ENCODE data around the gene CALD1.

CALD1 gene

GRCh38 chr7:134905375-134905774 is 125.9 kb downstream of the CALD1 start:
- Histone ChIP-seq H3K4me1 (ENCODE audit: control insufficient read depth, low read length) (peaks cover 4% of the 10 kb centered on the region), H3K4me3 (ENCODE audit: low read length) (no peak overlapping the region), H3F3A (ENCODE audit: control insufficient read depth, insufficient read depth) (no peaks in the 10 kb centered on the region), H3K79me2 (ENCODE audit: control insufficient read depth, low read length) (no peaks in the 10 kb centered on the region), H3K4me2 (ENCODE audit: low read length) (no peak overlapping the region), H4K20me1 (ENCODE audit: control insufficient read depth, insufficient read depth, low read depth, low read length) (no peaks in the 10 kb centered on the region), H3K27ac (ENCODE audit: low read depth, low read length) (no peak overlapping the region), H3K27me3 (ENCODE audit: control insufficient read depth, low read length) (0 out of 2 replicates have a peak, but pooled peaks cover 2% of the 10 kb centered on the region), H3K9me2 (replicated peaks; ENCODE audit: control insufficient read depth, low read length) (no peaks in the 10 kb centered on the region), H3K36me3 (ENCODE audit: control insufficient read depth, low read length) (no peaks in the 10 kb centered on the region), H3K9me3 (ENCODE audit: control insufficient read depth, insufficient read depth, low read length) (no peaks in the 10 kb centered on the region)
- TF ChIP-seq EZH2phosphoT487 (IDR thresholded peaks at IDR 0.05; ENCODE audit: borderline replicate concordance, low read length) (no peak), CTCF (IDR thresholded peaks at IDR 0.05; ENCODE audit: low read depth, low read length, poor library complexity, severe bottlenecking) (no peak)

- Histone ChIP-seq H3K9me2 (replicated peaks; ENCODE audit: control insufficient read depth, low read length) (no peaks in the 10 kb centered on the region), H3K27ac (ENCODE audit: low read depth, low read length) (no peak overlapping the region), H3F3A (ENCODE audit: control insufficient read depth, insufficient read depth) (no peaks in the 10 kb centered on the region), H3K27me3 (ENCODE audit: control insufficient read depth, low read length) (0 out of 2 replicates have a peak, but pooled peaks cover 2% of the 10 kb centered on the region), H3K79me2 (ENCODE audit: control insufficient read depth, low read length) (no peaks in the 10 kb centered on the region), H3K4me1 (ENCODE audit: control insufficient read depth, low read length) (no peaks in the 10 kb centered on the region), H4K20me1 (ENCODE audit: control insufficient read depth, insufficient read depth, low read depth, low read length) (no peaks in the 10 kb centered on the region), H3K4me3 (ENCODE audit: low read length) (no peak overlapping the region), H3K4me2 (ENCODE audit: low read length) (no peak overlapping the region), H3K9me3 (ENCODE audit: control insufficient read depth, insufficient read depth, low read length) (no peaks in the 10 kb centered on the region), H3K36me3 (ENCODE audit: control insufficient read depth, low read length) (no peaks in the 10 kb centered on the region)
- TF ChIP-seq EZH2phosphoT487 (IDR thresholded peaks at IDR 0.05; ENCODE audit: borderline replicate concordance, low read length) (no peak), CTCF (IDR thresholded peaks at IDR 0.05; ENCODE audit: low read depth, low read length, poor library complexity, severe bottlenecking) (no peak)
Measured at GRCh38 chr7:134907000-134907399, 127.6 kb downstream of the CALD1 start.

- Histone ChIP-seq H3K27ac (ENCODE audit: low read depth, low read length) (no peak overlapping the region), H3K9me3 (ENCODE audit: control insufficient read depth, insufficient read depth, low read length) (no peaks in the 10 kb centered on the region), H3K27me3 (ENCODE audit: control insufficient read depth, low read length) (0 out of 2 replicates have a peak, but pooled peaks cover 2% of the 10 kb centered on the region), H3K4me1 (ENCODE audit: control insufficient read depth, low read length) (no peaks in the 10 kb centered on the region), H3F3A (ENCODE audit: control insufficient read depth, insufficient read depth) (no peaks in the 10 kb centered on the region), H3K4me2 (ENCODE audit: low read length) (no peak overlapping the region), H3K79me2 (ENCODE audit: control insufficient read depth, low read length) (no peaks in the 10 kb centered on the region), H3K36me3 (ENCODE audit: control insufficient read depth, low read length) (no peaks in the 10 kb centered on the region), H3K4me3 (ENCODE audit: low read length) (no peak overlapping the region), H3K9me2 (replicated peaks; ENCODE audit: control insufficient read depth, low read length) (no peaks in the 10 kb centered on the region), H4K20me1 (ENCODE audit: control insufficient read depth, insufficient read depth, low read depth, low read length) (no peaks in the 10 kb centered on the region)
- no peak for TF ChIP-seq CTCF (IDR thresholded peaks at IDR 0.05; ENCODE audit: low read depth, low read length, poor library complexity, severe bottlenecking)
- TF ChIP-seq EZH2phosphoT487 (IDR thresholded peaks at IDR 0.05; ENCODE audit: borderline replicate concordance, low read length): no peak
Measured at GRCh38 chr7:134907639-134908038, 128.2 kb downstream of the CALD1 start.
